Measurements from ENCODE around the gene TSPAN1. TPM values are rescaled to one million over a fixed set of nuclear protein-coding genes. Genes with fewer than 3 reads are reported as not detected.

The TSPAN1 gene
- total RNA-seq, 1 experiment from 2014 or later: not detected

- H3K27me3 ChIP-seq (replicated peaks; ENCODE audit: insufficient read depth, low read depth, low read length, poor library complexity): no peaks in the 10 kb centered on the region
- ChIA-PET POLR2A (ENCODE audit: low non-redundant PET) (no interaction called here), CTCF (no interaction called here)
- intact Hi-C loops (cut with micrococcal nuclease; ENCODE audit: unreplicated experiment): no loop called here
- H3K36me3 ChIP-seq (ENCODE audit: insufficient read depth, low read length, poor library complexity, severe bottlenecking): no peaks in the 10 kb centered on the region
- H3K9me3 ChIP-seq (ENCODE audit: low read depth, low read length, poor library complexity, severe bottlenecking): no peaks in the 10 kb centered on the region
- H3K4me3 ChIP-seq (ENCODE audit: low read depth, low read length, poor library complexity, severe bottlenecking): no peak overlapping the region
- no peak for DNase-seq (ENCODE audit: low spot score)
- BruUV-seq (replicated peaks): no TSS peak
- TF ChIP-seq CTCF (conservative IDR thresholded peaks at IDR 0.05; ENCODE audit: low read depth, low read length): no peak
- no peak overlapping the region for H3K27ac ChIP-seq (ENCODE audit: low read depth, low read length, poor library complexity, severe bottlenecking)
- no peaks in the 10 kb centered on the region for H3K4me1 ChIP-seq (ENCODE audit: insufficient read depth, low read length, poor library complexity, severe bottlenecking)
These were observed 26.6 kb upstream of the TSPAN1 start for GRCh38 chr1:46148318-46148717.

DNA sequence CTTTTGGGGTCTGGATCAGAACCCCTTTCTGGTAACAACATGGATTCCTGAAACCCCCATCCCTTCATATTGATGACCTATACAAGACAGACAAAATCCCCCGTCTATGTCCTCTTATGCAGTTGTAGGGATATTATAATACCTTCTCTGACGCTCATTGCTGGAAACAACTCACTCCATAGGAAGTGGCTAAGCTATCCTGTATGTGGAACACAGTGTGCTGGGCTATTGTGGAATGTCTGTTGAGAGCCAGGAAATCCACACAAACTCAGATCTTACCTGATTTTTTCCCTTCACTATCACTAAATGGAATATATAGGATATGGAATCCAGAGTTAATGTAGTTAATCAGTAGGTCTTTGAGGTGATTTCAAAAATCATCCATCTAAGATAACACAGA, 24.8 kb upstream of the TSPAN1 start:
- TF ChIP-seq CTCF (conservative IDR thresholded peaks at IDR 0.05; ENCODE audit: low read depth, low read length): no peak
- no peak for TF ChIP-seq EZH2 (IDR thresholded peaks at IDR 0.05; ENCODE audit: borderline replicate concordance, low read depth, low read length, poor library complexity, severe bottlenecking)
- no TSS peak for BruUV-seq (replicated peaks)
- Histone ChIP-seq H3K4me1 (ENCODE audit: insufficient read depth, low read length, poor library complexity, severe bottlenecking) (no peaks in the 10 kb centered on the region), H3K27me3 (replicated peaks; ENCODE audit: insufficient read depth, low read depth, low read length, poor library complexity) (no peaks in the 10 kb centered on the region), H3K4me3 (ENCODE audit: low read depth, low read length, poor library complexity, severe bottlenecking) (no peak overlapping the region), H3K36me3 (ENCODE audit: insufficient read depth, low read length, poor library complexity, severe bottlenecking) (no peaks in the 10 kb centered on the region), H3K9me3 (ENCODE audit: low read depth, low read length, poor library complexity, severe bottlenecking) (no peaks in the 10 kb centered on the region), H3K27ac (ENCODE audit: low read depth, low read length, poor library complexity, severe bottlenecking) (no peak overlapping the region)
- intact Hi-C loops (cut with micrococcal nuclease; ENCODE audit: unreplicated experiment): no loop called here
- CTCF ChIA-PET: no interaction called here
- POLR2A ChIA-PET (ENCODE audit: low non-redundant PET): no interaction called here
- DNase-seq (ENCODE audit: low spot score): no peak

GRCh38 chr1:46152016-46152415, 22.9 kb upstream of the TSPAN1 start:
- POLR2A ChIA-PET (ENCODE audit: low non-redundant PET): no interaction called here
- Histone ChIP-seq H3K4me3 (ENCODE audit: low read depth, low read length, poor library complexity, severe bottlenecking) (no peak overlapping the region), H3K36me3 (ENCODE audit: insufficient read depth, low read length, poor library complexity, severe bottlenecking) (no peaks in the 10 kb centered on the region), H3K27ac (ENCODE audit: low read depth, low read length, poor library complexity, severe bottlenecking) (no peak overlapping the region), H3K9me3 (ENCODE audit: low read depth, low read length, poor library complexity, severe bottlenecking) (no peaks in the 10 kb centered on the region), H3K27me3 (replicated peaks; ENCODE audit: insufficient read depth, low read depth, low read length, poor library complexity) (no peaks in the 10 kb centered on the region), H3K4me1 (ENCODE audit: insufficient read depth, low read length, poor library complexity, severe bottlenecking) (no peaks in the 10 kb centered on the region)
- intact Hi-C loops (cut with micrococcal nuclease; ENCODE audit: unreplicated experiment): no loop called here
- no peak for DNase-seq (ENCODE audit: low spot score)
- TF ChIP-seq CTCF (conservative IDR thresholded peaks at IDR 0.05; ENCODE audit: low read depth, low read length) (no peak), EZH2 (IDR thresholded peaks at IDR 0.05; ENCODE audit: borderline replicate concordance, low read depth, low read length, poor library complexity, severe bottlenecking) (no peak)
- CTCF ChIA-PET: no interaction called here
- no TSS peak for BruUV-seq (replicated peaks)
